Body of pancreas (tissue), 4 donors: ENCODE data around the gene P3H3. TPM values are rescaled to one million over a fixed set of nuclear protein-coding genes. Genes with fewer than 3 reads are reported as not detected.
"Not testable (repeated sequence)": the region's sequence is repeated elsewhere in the genome, so short reads cannot be mapped to it uniquely, and the experiment has no call there.

ENCODE experiments used
- ATAC-seq: fragments of 150-250 bp; one replicate; pipeline ENCODE4 v1.9.1; 2016
- DNase-seq, 4 donors: peaks; one replicate each; pipeline ENCODE4 v3.0.0-alpha.2; 2019
- H3K27ac ChIP-seq, 4 donors: fragments of 200-600 bp; sonication (generic); 1 replicate in 3 of 4; 2 replicates in 1 of 4; pipeline versions ENCODE4 v1.5.1 to v1.6.1; 2016 to 2019; ENCODE audit warnings: mild to moderate bottlenecking in 1 of 4, mixed read lengths in 1 of 4, moderate library complexity in 1 of 4
- H3K27me3 ChIP-seq, 2 donors: fragments of 200-600 bp; sonication (generic); one replicate each; pipeline ENCODE4 v1.6.0; 2016; ENCODE audit warnings: mild to moderate bottlenecking in 1 of 2
- H3K36me3 ChIP-seq, 2 donors: fragments of 200-600 bp; sonication (generic); replicated peaks in 1 of 2; 2 replicates each; pipeline ENCODE4 v1.5.1; 2016; ENCODE audit warnings: low read depth in 2 of 2; ENCODE audit not compliant: insufficient read depth in 1 of 2
- H3K4me1 ChIP-seq: fragments of 200-600 bp; sonication (generic); one replicate; pipeline ENCODE4 v1.6.0; 2016
- H3K4me3 ChIP-seq, 2 donors: fragments of 200-600 bp; sonication (generic); 1 replicate in 1 of 2; 2 replicates in 1 of 2; pipeline ENCODE4 v1.5.1; 2016 to 2019
- H3K9me3 ChIP-seq, 3 donors: fragments of 200-600 bp; sonication (generic); 1 replicate in 2 of 3; 2 replicates in 1 of 3; pipeline ENCODE4 v1.5.1; 2016
- CTCF ChIP-seq, 7 experiments: fragments of 450-650 bp in 4 of 7; fragments of 200-600 bp in 3 of 7; sonication (generic) in 3 of 7; IDR thresholded peaks; one replicate each; pipeline ENCODE4 v1.5.1; 2016 to 2019; ENCODE audit warnings: antibody characterized with exemption in 7 of 7
- POLR2A ChIP-seq, 3 donors: fragments of 450-650 bp; IDR thresholded peaks; one replicate each; pipeline ENCODE4 v1.6.1; 2016; ENCODE audit warnings: antibody characterized with exemption in 3 of 3, mild to moderate bottlenecking in 2 of 3
- WGBS, 2 donors: methylation state at CpG; one replicate each; pipeline ENCODE4 v1.1.5; 2017; 5-methylcytosine and 5-hydroxymethylcytosine counted together
- intact Hi-C: fragments of 100-400 bp; cut with DNase I; formaldehyde crosslinking; loops from one replicate; pipeline ENCODE4 v1.15.1; 2023
- total RNA-seq, 2 donors: library from RNA; depleted of rRNA; stranded (reverse); fragments of >200 nt; gene quantifications; one replicate each; pipeline ENCODE4 v1.1.0, GENCODE V29; 2016

P3H3 gene
- total RNA-seq, 2 donors from 2014 or later = 17.6 to 43.2 TPM

- peaks cover 47% of the 10 kb centered on the region for H3K4me1 ChIP-seq
- no peak for ATAC-seq
Observed at GRCh38 chr12:6871052-6871957, 43.1 kb downstream of the P3H3 start.

GRCh38 chr12:6872073-6873048 lies 44.2 kb downstream of the P3H3 start:
- 0 to 1% methylated on average over 10 to 40 of the region's 40 CpGs for WGBS, 2 donors
- DNase-seq = peak; percentile 82 to 87 (median 84)

More at GRCh38 chr12:6871052-6871957, 43.1 kb downstream of the P3H3 start:
- H3K27ac ChIP-seq = peak overlapping the region in 2 of 4 donors; percentile 54 to 82
- 59 to 69% methylated on average over 3 to 12 of the region's 12 CpGs for WGBS, 2 donors
- no peaks in the 10 kb centered on the region for H3K9me3 ChIP-seq
- no peak for DNase-seq
- H3K4me3 ChIP-seq = no peak overlapping the region
- intact Hi-C loops = no loop called here
- TF ChIP-seq CTCF (IDR thresholded peaks at IDR 0.05) (no peak), POLR2A (IDR thresholded peaks at IDR 0.05) (peak in 1 of 3 donors; percentile 7)
- no peaks in the 10 kb centered on the region for H3K27me3 ChIP-seq
- peaks cover 0 to 4% of the 10 kb centered on the region in 2 donors for H3K36me3 ChIP-seq

GRCh38 chr12:6873094-6874014 lies 45.1 kb downstream of the P3H3 start, which contains the start of gene SPSB2:
SPSB2 (minus strand) TSS chr12:6873303; CDS start chr12:6872901, 402 bp downstream.
- TF ChIP-seq CTCF (IDR thresholded peaks at IDR 0.05) (peak in 1 of 7 experiments; percentile 29), POLR2A (IDR thresholded peaks at IDR 0.05) (peak; percentile 27 to 75 (median 63))
- H3K9me3 ChIP-seq = no peaks in the 10 kb centered on the region
- peaks cover 37% of the 10 kb centered on the region for H3K4me1 ChIP-seq
- intact Hi-C loops = no loop called here
- peak within 1 kb of the TSS; percentile 33 to 75 for H3K4me3 ChIP-seq
- H3K27ac ChIP-seq = peak within 1 kb of the TSS; percentile 65 to 82 (median 76)
- no peaks in the 10 kb centered on the region for H3K27me3 ChIP-seq
- peaks cover 0 to 4% of the 10 kb centered on the region in 2 donors for H3K36me3 ChIP-seq
- peak; percentile 98 to 99 (median 98) for DNase-seq
- peak; percentile 94 for ATAC-seq
- WGBS, 2 donors = 0 to 1% methylated on average over 9 to 66 of the region's 66 CpGs

More at GRCh38 chr12:6872073-6873048, 44.2 kb downstream of the P3H3 start:
- peak; percentile 69 for ATAC-seq
- Histone ChIP-seq H3K4me3 (peak overlapping the region; percentile 20 to 75), H3K9me3 (no peaks in the 10 kb centered on the region), H3K27ac (peak overlapping the region; percentile 8 to 82 (median 68)), H3K27me3 (no peaks in the 10 kb centered on the region), H3K4me1 (peaks cover 40% of the 10 kb centered on the region), H3K36me3 (peaks cover 0 to 4% of the 10 kb centered on the region in 2 donors)
- intact Hi-C loops = no loop called here
- TF ChIP-seq POLR2A (IDR thresholded peaks at IDR 0.05) (no peak), CTCF (IDR thresholded peaks at IDR 0.05) (peak; percentile 89 to 98 (median 94))

GRCh38 chr12:6874015-6874368 lies 45.8 kb downstream of the P3H3 start:
- ATAC-seq, H3K9me3 ChIP-seq, H3K36me3 ChIP-seq, DNase-seq, intact Hi-C loops, H3K27me3 ChIP-seq, H3K4me3 ChIP-seq: not testable (repeated sequence)
- H3K27ac ChIP-seq = peak overlapping the region; percentile 65 to 82 (median 76)
- WGBS, 2 donors = 45 to 54% methylated on average over 9 of the region's 9 CpGs
- peaks cover 31% of the 10 kb centered on the region for H3K4me1 ChIP-seq

- DNase-seq, intact Hi-C loops, H3K27me3 ChIP-seq, ATAC-seq, H3K36me3 ChIP-seq, H3K4me3 ChIP-seq, H3K4me1 ChIP-seq, H3K27ac ChIP-seq, H3K9me3 ChIP-seq: not testable (repeated sequence)
- 74 to 86% methylated on average over 11 of the region's 11 CpGs for WGBS, 2 donors
Observed at GRCh38 chr12:6879824-6880223, 51.6 kb downstream of the P3H3 start.
